Left lobe of liver (tissue), 2 donors: ENCODE data around the gene IRF4. TPM values are rescaled to one million over a fixed set of nuclear protein-coding genes. Genes with fewer than 3 reads are reported as not detected.

Experiments used
- ATAC-seq: fragments of 200-7000 bp; cut with Tn5 transposase; one replicate; pipeline ENCODE4 v1.9.1; 2020; ENCODE audit warnings: mild to moderate bottlenecking, moderate library complexity
- DNase-seq: peaks from one replicate; pipeline ENCODE4 v3.0.0-alpha.2; 2020; ENCODE audit warnings: low spot score
- total RNA-seq: library from RNA; stranded (reverse); gene quantifications from one replicate; pipeline ENCODE4 v1.2.1, GENCODE V29; 2021
- donor health status: DM: no; HTN: no; CAD: no; lungs with moderate emphysema.
- donor health status: DM: no; HTN: yes; CAD: no.

The IRF4 gene
- total RNA-seq, 1 donor from 2014 or later: 1.7 TPM

DNA sequence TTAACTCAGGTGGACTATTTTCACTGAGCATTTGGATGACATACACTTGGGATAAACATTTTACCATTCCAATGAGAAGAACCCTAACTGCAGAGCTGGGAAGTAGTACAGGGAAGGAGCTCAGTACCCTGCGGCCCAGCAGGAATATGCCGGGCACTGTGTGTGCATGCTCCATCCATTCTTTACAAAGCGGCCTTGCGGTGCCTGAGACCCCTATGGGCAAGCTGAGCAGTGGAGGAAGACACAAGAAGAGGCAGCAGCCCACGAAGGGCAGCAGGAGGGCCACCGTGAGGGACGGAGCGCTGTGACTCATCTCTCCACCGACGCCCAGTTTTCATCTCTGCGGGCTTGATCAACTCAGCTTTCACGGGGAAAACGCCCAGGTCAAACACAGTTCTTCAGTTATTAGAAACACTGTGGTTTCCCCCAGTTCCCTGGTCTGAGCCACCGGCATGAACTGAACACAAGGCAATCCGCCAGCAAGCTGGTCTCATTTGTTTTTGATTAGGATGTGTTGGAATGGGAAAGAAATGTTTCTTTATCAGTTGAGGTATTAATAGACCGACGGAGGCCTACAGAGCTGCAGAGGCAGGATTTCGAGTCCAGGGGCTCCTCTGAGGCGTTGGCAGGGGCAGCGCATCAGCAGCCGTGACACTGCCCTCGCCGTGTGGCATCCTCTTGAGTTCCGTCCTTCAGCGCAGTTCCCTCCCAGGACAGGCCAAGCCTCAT lies 44.9 kb downstream of the IRF4 start:
- DNase-seq: no peak
- ATAC-seq: no peak

DNA sequence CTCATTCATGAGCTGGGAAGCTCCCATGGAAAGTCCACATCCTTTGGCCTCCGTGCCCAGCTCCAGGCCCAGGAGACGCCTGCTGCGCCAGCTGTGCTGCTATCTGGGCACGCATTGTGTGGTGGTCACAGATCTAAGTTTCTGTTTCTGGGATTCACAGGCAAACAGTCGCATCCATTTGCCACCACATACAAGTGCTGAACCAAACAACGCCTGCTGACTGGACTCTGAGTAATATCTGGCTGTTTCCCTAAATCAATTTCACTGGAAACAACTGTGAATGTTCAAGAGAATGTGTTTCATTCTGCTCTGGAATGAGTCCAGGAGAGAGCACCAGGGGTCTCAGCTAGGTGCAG lies 45.5 kb downstream of the IRF4 start:
- no peak for ATAC-seq
- DNase-seq: no peak

DNA sequence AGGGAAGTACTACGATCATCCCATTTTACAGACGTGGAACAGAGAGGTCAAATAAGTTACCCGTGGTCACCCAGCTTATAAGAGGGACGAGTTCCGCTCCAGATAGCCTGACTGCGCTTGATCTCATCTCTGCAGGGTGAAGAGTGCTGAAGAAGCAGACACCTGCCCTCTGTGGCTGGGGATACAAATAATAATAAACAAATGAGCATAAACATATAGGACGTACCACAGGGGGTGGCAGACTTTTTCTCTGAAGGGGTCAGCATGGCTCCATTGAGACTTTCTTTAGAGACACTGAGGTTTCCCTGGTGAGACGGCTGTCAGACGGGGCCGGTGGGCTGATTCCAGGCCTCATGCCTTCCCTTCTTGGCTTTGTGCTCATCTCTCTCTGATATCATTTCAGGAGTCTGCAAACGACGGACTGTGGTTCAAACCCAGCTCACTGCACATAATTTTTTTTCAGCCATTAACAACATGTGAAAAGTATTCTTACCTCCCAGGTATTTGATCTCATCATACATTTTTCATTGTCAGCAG lies 47.1 kb downstream of the IRF4 start:
- DNase-seq (no peak), ATAC-seq (no peak)

DNA sequence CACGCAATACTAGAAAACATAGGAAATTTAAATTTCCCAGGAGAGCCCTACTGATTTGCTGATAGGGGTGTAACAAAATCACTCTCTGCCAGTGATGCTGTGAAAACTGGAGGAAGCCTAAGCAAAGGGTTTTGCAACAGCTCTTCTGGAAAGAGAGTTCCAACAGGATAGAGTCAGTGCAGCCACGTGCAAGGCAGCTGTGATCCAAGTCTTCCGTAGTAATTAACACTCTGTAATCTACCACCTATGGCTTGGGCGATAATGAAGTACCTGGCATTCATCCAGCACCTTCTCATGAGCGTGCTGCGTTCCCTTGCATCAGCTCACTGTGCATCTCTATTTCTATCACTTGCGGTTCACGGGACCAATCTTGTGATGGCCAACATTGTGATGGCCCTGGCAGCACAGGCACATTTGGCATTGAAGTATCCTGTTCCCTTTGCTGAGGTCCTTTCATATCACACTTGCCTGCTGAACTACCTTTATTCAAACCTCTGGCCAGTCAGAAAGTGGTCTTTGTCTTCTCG lies 48.2 kb downstream of the IRF4 start:
- no peak for DNase-seq
- no peak for ATAC-seq

DNA sequence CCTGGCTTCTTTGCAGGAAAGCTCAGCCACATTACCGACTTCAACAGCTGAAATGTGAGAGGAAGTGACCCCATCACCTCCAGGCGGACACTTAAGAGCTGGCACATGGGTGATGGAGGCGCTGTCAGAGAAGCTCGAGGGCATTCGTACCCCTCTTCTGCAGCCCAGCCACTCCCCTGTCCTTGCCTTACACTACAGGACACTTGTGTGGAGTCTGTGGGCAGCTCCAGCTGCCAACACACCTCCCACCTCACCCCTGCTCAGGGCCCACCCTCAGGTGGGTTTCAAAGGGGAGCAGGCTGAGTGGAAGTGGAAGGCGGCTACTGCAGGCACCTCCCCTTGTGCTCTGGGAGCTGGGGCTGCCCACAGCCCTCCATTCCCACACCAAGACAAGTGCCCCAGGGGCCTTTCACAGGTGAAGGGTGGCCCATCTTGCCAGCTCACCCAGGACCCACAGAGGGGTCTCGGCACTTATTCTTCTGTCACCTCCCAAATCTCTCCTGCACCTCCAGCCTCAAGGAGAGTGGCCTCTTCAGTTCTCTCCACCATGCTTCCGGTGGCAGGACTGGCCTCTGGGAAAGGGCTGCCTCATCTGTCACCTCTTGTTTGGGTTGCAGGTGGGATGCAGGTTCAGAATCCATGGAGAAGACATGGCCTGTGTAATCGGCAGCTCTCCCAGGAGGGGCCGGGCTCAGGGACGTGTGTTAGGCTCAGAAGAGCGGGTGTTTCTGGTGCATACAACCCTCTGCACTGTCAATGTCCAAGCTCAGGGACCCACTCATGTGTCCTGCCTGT lies 49.8 kb downstream of the IRF4 start:
- DNase-seq: no peak
- ATAC-seq: no peak

DNA sequence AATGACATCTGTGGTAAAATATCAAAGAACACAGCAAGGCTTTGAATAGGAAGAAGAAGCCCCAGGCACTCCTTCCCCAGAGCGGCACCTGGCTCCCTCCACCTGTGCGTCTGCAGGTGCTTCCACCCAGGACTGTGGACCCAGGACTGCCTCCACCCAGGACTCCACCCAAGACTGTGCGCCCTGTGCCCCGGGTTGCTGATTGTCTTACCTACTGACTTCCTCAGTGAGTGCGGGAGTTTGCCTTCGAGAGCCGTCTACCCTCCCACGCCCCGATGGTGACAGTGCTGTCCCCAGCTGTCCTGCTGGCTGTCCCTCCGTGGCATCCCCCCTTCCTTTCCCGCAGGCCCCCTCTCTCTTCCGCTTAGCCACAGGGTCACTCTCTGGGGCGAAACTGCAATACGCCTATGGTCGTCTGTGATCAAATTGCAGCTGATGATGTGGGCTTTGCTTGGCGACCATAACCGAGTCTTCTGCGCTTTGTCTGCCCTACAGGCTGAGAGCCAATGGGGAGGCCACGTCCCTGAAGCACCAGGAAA lies 52.1 kb downstream of the IRF4 start:
- ATAC-seq (no peak), DNase-seq (no peak)

DNA sequence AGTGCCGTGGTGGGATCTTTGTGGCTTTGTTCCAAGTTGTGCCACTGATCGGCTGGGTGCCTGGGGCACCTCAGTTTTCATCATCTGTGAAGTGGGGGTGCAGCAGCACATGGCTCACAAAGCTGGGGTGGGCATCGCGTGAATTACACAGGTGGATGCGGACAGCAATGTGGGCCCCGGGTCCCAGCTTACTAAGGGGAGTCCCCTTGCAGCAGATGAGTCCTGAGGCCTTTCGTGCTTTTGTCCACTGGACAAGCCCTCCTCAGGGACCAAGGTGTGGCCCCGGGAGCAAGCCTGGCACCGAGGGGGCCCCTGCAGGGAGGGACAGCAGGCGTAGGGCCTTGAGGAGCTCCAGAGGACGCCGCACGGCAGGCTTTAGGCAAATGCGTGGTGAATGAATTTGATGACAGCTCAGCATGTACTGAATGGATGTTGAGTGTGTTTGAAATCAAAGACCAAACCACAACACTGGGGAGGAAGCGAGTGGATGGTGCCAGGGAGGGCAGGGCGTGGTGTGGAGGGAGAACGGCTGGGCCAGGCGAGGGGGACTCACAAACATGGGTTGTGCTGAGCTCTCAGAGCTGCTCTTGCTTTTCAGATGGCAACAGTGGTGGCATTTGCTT lies 53.2 kb downstream of the IRF4 start:
- no peak for ATAC-seq
- no peak for DNase-seq

DNA sequence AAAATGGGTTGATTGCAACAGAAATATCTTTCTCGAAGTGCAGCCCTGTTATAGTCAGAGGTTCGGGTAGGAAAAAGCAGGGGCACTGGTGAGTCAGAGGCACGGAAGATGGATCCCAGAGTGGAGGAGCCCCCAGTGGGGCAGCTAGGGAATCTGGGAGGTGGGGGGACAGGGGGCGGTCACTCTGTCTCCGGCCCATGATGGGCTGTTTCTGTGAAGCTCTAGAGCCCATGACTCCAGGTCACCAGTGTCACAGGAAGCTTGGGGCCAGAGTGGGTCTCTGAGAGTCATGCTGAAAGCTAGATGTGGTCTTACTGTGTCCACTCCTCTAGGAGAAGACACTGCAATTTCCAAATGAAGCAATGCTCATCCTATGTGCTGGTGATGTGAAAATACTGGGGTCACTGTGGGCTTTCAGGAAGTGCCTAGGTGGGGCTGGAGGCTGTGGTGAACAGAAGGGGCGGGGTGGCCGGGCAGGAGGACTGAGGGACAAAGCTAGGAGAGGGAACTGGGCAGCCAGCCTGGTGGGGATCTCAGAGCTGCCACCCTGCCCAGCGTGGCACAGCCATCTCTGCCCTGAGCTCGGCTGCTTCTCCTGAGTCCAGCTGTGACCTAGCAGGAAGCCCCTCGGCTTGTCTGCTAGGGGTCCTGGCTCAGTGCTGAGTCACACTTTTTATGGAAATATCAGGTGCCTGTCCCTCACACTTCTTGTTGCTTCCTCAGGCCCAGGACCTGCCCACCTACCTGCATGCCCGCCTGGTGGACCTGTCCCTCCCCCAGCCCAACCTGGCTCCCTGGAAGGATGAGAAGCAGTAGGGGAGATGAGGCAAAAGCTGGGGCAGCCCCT lies 54.2 kb downstream of the IRF4 start:
- ATAC-seq (no peak), DNase-seq (no peak)

DNA sequence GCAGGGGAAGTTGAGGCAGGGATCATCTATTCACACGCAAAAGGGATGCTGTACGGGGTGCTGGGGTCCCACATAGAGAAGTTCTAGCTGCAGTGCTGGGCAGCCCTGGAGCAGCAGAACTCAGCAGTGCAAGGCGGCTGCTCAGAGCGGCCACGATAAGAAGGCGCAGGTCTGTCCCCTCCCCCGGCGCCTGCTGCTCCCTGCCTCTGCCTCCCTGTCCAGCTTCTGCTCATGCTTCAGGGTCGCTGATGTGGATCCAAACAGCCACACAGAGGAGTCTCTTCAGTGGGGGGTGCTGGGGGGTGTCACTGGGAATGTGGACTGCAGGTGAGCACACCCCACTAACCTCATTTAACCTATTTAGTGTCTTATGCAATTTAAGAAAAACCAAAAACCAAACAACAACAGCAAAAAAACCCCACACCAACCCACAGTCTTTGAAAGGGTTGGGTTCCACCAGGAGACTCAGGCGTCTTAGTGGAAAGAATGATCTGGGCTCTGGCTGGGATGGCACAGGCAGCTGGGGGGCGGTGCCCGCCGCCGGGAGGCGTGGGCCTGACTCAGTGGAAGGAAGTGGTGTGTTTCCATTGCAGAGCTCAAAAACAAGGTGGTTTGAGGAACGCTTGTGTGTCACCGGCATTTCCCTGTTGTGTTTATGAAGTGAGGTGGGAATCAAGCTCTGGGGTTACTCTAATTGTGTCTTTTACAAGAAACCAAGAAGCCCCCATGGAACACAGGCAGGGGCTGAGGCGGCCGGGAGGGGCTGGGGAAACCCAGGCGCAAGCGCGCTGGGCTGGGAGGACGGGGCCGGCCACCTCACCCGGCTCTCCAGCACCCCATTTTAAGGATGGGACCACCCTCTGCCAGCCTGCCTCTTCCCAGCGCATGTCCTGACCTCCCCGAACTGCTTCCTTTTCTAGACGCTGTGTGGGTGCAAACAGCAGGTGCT lies 55.1 kb downstream of the IRF4 start:
- DNase-seq (no peak), ATAC-seq (no peak)

DNA sequence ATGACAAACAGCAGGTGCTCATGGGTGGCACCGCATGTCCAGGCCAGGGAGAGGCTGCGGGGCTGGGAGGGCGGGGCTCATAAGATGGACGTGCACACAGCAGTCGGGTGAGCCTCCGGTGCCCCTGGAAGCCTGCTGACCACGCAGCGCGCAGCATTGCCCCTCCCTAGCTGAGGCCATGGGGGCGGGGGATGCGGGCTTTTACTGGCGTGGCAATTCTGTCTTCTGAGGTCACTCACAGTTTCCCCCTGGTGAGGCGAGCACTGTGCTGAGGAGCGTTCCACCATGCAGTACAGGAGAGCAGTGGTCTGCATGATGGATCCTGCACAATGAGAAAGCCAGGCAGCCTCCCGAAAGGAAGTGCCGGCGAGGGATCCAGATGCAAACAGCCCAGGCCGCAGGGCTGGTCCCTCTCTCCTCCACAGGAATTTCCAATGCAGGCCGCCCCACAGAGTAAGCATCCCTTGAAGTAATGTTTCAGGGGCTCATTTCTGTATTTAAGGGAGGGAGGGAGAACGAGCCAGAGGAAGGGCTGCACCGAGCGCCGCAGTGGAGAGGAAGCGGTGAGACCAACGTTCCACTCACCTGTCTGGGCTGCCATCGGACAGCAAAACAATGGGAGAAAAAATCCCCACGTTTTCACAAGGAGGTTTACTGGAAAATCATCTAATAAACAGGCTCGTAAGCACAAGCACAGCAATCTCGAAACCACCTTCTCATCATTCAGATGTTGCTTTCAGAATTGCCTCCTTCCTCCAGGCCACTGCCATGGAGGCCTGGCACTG lies 56.0 kb downstream of the IRF4 start:
- no peak for DNase-seq
- ATAC-seq: no peak

DNA sequence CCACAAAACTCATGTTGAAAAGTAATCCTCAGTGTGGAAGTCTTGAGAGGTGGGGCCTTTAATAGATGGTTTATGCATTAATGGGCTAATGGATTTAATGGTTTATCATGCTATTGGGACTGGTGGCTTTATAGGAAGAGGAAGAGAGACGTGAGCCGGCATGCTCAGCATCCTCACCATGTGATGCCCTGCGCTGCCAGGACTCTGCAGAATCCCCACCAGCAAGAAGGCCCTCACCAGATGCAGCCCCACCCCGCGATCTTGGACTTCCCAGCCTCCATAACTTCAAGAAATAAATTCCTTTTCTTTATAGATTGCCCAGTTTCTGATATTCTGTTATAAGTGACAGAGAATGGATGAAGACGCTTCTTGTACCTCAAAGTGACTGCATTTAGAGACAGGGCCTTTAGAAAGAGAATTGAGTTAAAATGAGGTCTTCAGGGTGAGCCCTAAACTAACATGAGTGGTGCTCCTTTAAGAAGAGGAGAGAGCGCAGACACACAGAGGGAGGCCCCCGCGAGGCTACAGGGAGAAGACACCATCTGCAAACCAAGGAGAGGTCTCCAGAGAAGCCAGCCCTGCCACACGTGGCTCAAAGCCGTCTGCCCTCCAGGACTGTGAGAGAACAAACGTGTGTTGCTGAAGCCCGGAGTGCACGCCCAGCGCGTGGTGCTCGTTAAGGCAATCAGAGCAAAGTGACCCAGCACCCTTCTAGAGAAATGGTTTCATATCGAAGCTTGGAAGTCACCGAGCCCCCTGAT lies 56.9 kb downstream of the IRF4 start:
- no peak for DNase-seq
- no peak for ATAC-seq

DNA sequence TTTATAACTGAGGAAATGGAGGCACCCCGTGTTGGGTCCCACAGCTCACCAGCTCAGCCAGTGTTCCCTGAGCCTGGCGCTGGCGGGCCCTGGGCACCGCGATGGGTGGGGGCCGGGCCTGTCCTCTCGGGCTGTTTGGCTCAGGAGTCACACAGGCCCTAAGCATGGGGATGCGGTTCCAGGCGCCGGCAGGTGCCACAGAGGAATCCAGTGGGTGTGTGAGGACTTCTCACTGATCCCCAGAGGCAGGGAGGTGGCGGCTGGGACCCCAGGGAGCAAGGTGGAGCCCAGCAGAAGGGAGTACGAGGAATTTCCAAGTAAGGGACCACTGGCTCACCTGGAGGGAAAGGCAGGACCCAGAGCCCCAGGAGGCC lies 57.5 kb downstream of the IRF4 start:
- ATAC-seq: no peak
- DNase-seq: peak; percentile 23

DNA sequence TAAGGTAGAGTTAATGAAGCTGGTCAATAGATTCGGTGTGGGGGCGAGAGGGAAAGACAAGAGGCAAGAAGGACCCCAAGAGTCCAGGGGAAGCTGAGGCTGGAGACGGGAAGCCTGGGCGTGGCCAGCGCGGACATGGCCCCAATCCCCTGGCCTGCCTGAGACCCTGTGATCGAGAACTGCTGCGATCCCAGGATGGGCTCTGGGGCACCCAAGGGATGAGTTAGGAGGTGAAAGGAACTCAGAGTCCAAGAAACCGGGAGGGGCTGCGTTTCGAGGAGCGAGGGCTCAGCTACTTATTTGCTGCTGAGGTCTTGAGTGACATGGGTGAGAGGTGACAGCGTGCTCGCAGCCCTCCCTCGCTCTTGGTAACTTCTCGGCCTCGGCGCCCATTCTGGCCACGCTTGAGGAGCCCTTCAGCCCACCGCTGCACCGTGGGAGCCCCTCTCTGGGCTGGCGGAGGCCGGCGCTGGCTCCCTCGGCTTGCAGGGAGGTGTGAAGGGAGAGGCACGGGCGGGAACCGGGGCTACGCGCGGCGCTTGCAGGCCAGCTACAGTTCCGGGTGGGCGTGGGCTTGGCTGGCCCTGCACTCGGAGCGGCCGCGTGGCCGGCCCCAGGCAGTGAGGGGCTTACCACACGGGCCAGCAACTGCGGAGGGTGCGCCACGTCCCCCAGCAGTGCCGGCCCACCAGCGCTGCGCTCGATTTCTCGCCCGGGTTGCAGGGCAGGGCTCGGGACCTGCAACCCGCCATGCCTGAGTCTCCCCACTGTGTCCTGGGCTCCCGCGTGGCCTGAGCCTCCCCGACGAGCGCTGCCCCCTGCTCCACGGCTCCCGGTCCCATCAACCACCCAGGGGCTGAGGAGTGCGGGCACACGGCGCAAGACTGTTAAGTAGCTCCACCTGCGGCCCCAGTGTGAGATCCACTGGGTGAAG lies 58.2 kb downstream of the IRF4 start:
- ATAC-seq: no peak
- DNase-seq: peak; percentile 32

DNA sequence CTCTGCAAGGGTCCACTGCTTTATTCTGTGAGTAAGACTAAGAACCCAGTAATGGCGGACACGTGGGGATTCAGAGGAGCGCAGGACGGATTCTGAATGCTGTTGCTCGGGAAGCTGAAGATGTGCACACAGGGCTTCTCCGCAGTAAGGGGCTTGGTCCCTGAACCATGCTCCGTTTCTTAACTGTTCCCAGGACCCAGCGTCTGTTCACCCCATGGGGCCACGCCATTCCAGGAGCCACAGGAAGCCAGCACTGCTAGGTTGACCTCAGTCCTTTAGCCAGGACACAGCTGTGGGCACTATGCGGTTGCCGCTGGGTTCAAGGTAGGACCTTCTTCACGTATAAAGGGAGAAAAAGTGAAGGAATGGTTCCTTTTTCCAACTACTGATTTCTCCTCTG lies 59.8 kb downstream of the IRF4 start:
- DNase-seq: no peak
- ATAC-seq: no peak

DNA sequence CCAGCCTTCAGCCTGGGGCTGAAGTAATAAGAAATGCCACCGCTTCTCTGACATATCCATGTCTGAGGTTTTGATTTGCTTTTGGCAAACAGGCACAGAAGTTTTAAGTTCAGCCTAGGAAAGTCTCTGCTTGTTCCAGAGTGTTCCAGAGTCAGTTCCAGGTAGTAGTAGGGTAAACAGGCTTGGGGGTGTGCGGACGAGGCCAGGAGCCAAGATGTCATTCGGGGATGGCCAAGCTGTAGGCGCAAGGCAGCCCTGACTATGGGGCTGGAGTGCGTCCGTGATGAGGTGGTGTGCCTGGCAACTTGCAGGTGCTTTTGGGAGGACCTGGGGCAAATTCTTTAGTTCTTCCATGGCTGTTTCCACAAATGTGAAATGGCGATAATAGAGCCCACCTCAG lies 60.3 kb downstream of the IRF4 start:
- ATAC-seq (no peak), DNase-seq (no peak)

DNA sequence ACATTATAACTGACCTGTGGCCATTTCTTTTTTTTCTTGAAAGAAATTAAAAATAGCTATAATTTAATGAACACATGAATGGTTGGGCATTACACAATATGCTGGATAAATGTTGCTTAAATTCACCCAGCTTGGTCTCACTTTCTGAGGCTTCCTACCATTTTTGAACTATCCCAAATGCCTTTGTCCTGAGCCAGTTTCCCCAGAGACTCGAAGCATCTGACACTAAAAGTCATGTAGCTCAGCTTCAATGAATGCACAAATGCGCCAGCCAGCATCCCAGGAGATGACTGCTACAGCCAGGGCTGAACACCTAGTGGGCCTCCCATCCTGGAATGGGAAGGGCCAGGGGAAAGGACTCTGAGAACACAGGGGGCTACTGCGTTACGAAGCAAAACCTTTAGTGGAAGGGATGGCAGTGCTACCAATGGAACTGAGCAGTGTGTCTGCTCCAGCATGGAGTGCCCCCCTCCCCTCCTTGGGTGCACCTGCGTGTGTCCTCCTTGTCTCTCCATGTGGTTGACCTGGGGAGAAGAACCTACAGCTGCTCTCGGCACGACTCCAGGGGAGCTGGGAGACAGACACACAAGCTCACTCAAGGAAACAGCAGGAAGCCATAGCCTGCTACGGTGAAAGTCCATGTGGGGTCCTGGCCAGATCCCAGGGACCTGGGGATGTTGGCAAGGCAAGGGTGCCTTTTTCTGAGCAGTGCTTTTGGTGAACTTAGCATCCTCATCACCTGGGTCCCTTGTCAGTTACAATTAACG lies 60.9 kb downstream of the IRF4 start:
- ATAC-seq (no peak), DNase-seq (no peak)
